IMR-90 (cell line): Measurements from ENCODE around the gene KCNH2. TPM values are rescaled to one million over a fixed set of nuclear protein-coding genes. Genes with fewer than 3 reads are reported as not detected.
A peak's percentile ranks its signal among the peaks of the same experiment; 100 is the strongest.

ENCODE experiments used
- ATAC-seq: fragments of 200-7000 bp; cut with Tn5 transposase; 2 replicates; pipeline ENCODE4 v1.9.1; 2020; ENCODE audit warnings: low read depth, mild to moderate bottlenecking, moderate library complexity
- BruUV-seq: library from RNA; stranded (reverse); fragments of 400-500 nt; replicated peaks from 2 replicates; lab custom pipeline; 2021; lab: Mats Ljungman, UMichigan
- CTCF ChIA-PET: fragments of 300-600 bp; formaldehyde crosslinking; extraction: SDS; loops from one replicate; lab custom pipeline; 2021; ENCODE audit warnings: antibody characterized with exemption; lab: Yijun Ruan, JAX
- POLR2A ChIA-PET: fragments of 300-600 bp; sonication (Branson Sonifier 250); formaldehyde crosslinking; loops from one replicate; lab custom pipeline; 2022; ENCODE audit warnings: antibody characterized with exemption; ENCODE audit not compliant: unreplicated experiment; lab: Charles Lee
- DNase-seq: peaks from one replicate; pipeline ENCODE4 v3.0.0; 2013
- H2AFZ ChIP-seq: replicated peaks from 2 replicates; pipeline ENCODE3; 2013; ENCODE audit warnings: low read length, mild to moderate bottlenecking; ENCODE audit not compliant: poor library complexity
- H2AK5ac ChIP-seq: 2 replicates; pipeline ENCODE4 v1.6.1; 2013; ENCODE audit warnings: low read depth, low read length, inconsistent platforms
- H2AK9ac ChIP-seq: replicated peaks from 2 replicates; pipeline ENCODE3; 2013; ENCODE audit warnings: mild to moderate bottlenecking, low read depth, low read length, moderate library complexity; ENCODE audit not compliant: poor library complexity
- H2BK120ac ChIP-seq: 2 replicates; pipeline ENCODE4 v1.6.1; 2013; ENCODE audit warnings: low read depth, low read length, inconsistent platforms
- H2BK15ac ChIP-seq: 3 replicates; pipeline ENCODE4 v1.6.1; 2013; ENCODE audit warnings: low read depth, low read length, inconsistent platforms
- H2BK20ac ChIP-seq: 2 replicates; pipeline ENCODE4 v1.6.1; 2013; ENCODE audit warnings: low read depth, mild to moderate bottlenecking, inconsistent platforms, low read length, moderate library complexity
- H2BK5ac ChIP-seq: 2 replicates; pipeline ENCODE4 v1.6.1; 2013; ENCODE audit warnings: mild to moderate bottlenecking, low read depth, low read length, inconsistent platforms; ENCODE audit not compliant: poor library complexity, severe bottlenecking
- H3K14ac ChIP-seq: replicated peaks from 2 replicates; pipeline ENCODE4 v1.6.1; 2013; ENCODE audit warnings: low read depth, low read length, inconsistent platforms
- H3K18ac ChIP-seq: 2 replicates; pipeline ENCODE4 v1.6.1; 2013; ENCODE audit warnings: low read depth, low read length, control low read depth
- H3K23ac ChIP-seq: 2 replicates; pipeline ENCODE4 v1.6.1; 2013; ENCODE audit warnings: low read depth, low read length, inconsistent platforms
- H3K27ac ChIP-seq: 2 replicates; pipeline ENCODE4 v1.5.1; 2013; ENCODE audit warnings: mild to moderate bottlenecking, control low read depth, low read length; ENCODE audit not compliant: insufficient read depth
- H3K27me3 ChIP-seq: 2 replicates; pipeline ENCODE4 v1.6.1; 2013; ENCODE audit warnings: low read length; ENCODE audit not compliant: control insufficient read depth, insufficient read depth
- H3K36me3 ChIP-seq: 2 replicates; pipeline ENCODE4 v1.6.1; 2013; ENCODE audit warnings: low read length, mixed read lengths; ENCODE audit not compliant: control insufficient read depth, insufficient read depth
- H3K4ac ChIP-seq: 2 replicates; pipeline ENCODE4 v1.6.1; 2013; ENCODE audit warnings: low read depth, low read length, inconsistent platforms
- H3K4me1 ChIP-seq: 2 replicates; pipeline ENCODE4 v1.6.1; 2013; ENCODE audit warnings: low read length, mixed read lengths; ENCODE audit not compliant: control insufficient read depth, insufficient read depth
- H3K4me2 ChIP-seq: 2 replicates; pipeline ENCODE4 v1.6.1; 2013; ENCODE audit warnings: low read depth, mild to moderate bottlenecking, control low read depth, low read length, moderate library complexity
- H3K4me3 ChIP-seq: 2 replicates; pipeline ENCODE4 v1.5.1; 2013; ENCODE audit warnings: low read depth, mild to moderate bottlenecking, control low read depth, low read length, moderate library complexity; ENCODE audit not compliant: insufficient read depth
- H3K56ac ChIP-seq: 2 replicates; pipeline ENCODE4 v1.6.1; 2013; ENCODE audit warnings: low read length, inconsistent platforms; ENCODE audit not compliant: insufficient read depth; ENCODE audit errors: extremely low read depth
- H3K79me1 ChIP-seq, 2 experiments: 2 replicates each; pipeline ENCODE4 v1.6.1; 2013; ENCODE audit warnings: low read length in 2 of 2, inconsistent platforms in 1 of 2, low read depth in 1 of 2
- H3K9ac ChIP-seq: 2 replicates; pipeline ENCODE4 v1.6.1; 2013; ENCODE audit warnings: low read depth, low read length, control low read depth
- H3K9me1 ChIP-seq: 2 replicates; pipeline ENCODE4 v1.6.1; 2013; ENCODE audit warnings: low read length, inconsistent platforms; ENCODE audit not compliant: insufficient read depth
- H3K9me3 ChIP-seq: 2 replicates; pipeline ENCODE4 v1.6.1; 2013; ENCODE audit warnings: low read length; ENCODE audit not compliant: control insufficient read depth, insufficient read depth
- H4K20me1 ChIP-seq: 2 replicates; pipeline ENCODE4 v1.6.1; 2013; ENCODE audit warnings: low read length, inconsistent platforms; ENCODE audit not compliant: insufficient read depth
- H4K5ac ChIP-seq: 2 replicates; pipeline ENCODE4 v1.6.1; 2013; ENCODE audit warnings: mild to moderate bottlenecking, low read depth, low read length, control low read depth
- H4K8ac ChIP-seq, 2 experiments: 2 replicates each; pipeline ENCODE4 v1.6.1; 2013; ENCODE audit warnings: low read depth in 2 of 2, low read length in 2 of 2, control low read depth in 1 of 2, inconsistent platforms in 1 of 2
- H4K91ac ChIP-seq: 2 replicates; pipeline ENCODE4 v1.6.1; 2013; ENCODE audit warnings: low read depth, low read length, inconsistent platforms; ENCODE audit not compliant: insufficient read depth
- BHLHE40 ChIP-seq: fragments of 150-350 bp; IDR thresholded peaks from 2 replicates; pipeline ENCODE4 v1.6.1; 2016; ENCODE audit warnings: mild to moderate bottlenecking, low read depth, low read length
- CEBPB ChIP-seq: IDR thresholded peaks from 2 replicates; pipeline ENCODE4 v1.6.1; 2012; ENCODE audit warnings: low read depth, low read length, improper control_type of control experiment
- CHD1 ChIP-seq: IDR thresholded peaks from 2 replicates; pipeline ENCODE4 v1.6.1; 2012; ENCODE audit warnings: low read depth, low read length, improper control_type of control experiment
- FOS ChIP-seq: fragments of 150-350 bp; IDR thresholded peaks from 2 replicates; pipeline ENCODE4 v1.6.1; 2016; ENCODE audit warnings: low read depth, low read length
- MAFK ChIP-seq: IDR thresholded peaks from 2 replicates; pipeline ENCODE4 v1.6.1; 2012; ENCODE audit warnings: low read depth, low read length, improper control_type of control experiment
- MAZ ChIP-seq: IDR thresholded peaks from 2 replicates; pipeline ENCODE4 v1.6.1; 2012; ENCODE audit warnings: low read depth, mild to moderate bottlenecking, low read length, improper control_type of control experiment, moderate library complexity, borderline replicate concordance
- MXI1 ChIP-seq: IDR thresholded peaks from 2 replicates; pipeline ENCODE4 v1.6.1; 2012; ENCODE audit warnings: low read depth, mild to moderate bottlenecking, low read length, moderate library complexity, borderline replicate concordance
- NFE2L2 ChIP-seq: fragments of 150-350 bp; IDR thresholded peaks from 2 replicates; pipeline ENCODE4 v1.6.1; 2016; ENCODE audit warnings: low read depth, mild to moderate bottlenecking, low read length
- POLR2A ChIP-seq: IDR thresholded peaks from 2 replicates; pipeline ENCODE4 v1.6.1; 2012; ENCODE audit warnings: mild to moderate bottlenecking, low read depth, low read length
- RAD21 ChIP-seq: IDR thresholded peaks from 2 replicates; pipeline ENCODE4 v1.6.1; 2012; ENCODE audit warnings: low read length, improper control_type of control experiment
- RCOR1 ChIP-seq: IDR thresholded peaks from 2 replicates; pipeline ENCODE4 v1.6.1; 2012; ENCODE audit warnings: mild to moderate bottlenecking, low read length, improper control_type of control experiment; ENCODE audit not compliant: insufficient replicate concordance
- RFX5 ChIP-seq: IDR thresholded peaks from 2 replicates; pipeline ENCODE4 v1.8.0; 2012; ENCODE audit warnings: low read depth, mild to moderate bottlenecking, low read length, moderate library complexity
- SMC3 ChIP-seq: fragments of 150-350 bp; IDR thresholded peaks from 2 replicates; pipeline ENCODE4 v1.6.1; 2016; ENCODE audit warnings: low read depth, mild to moderate bottlenecking, antibody characterized with exemption, low read length, moderate library complexity
- WGBS, 2 experiments: methylation state at CpG; one replicate each; pipeline versions ENCODE4 v1.1.5 to v1.1.7; 2013; ENCODE audit warnings: missing lambda C conversion rate in 2 of 2; ENCODE audit not compliant: insufficient read length in 1 of 2; ENCODE audit errors: extremely low coverage in 2 of 2; 5-methylcytosine and 5-hydroxymethylcytosine counted together
- dilution Hi-C: fragments of 300-500 bp; cut with HindIII; formaldehyde crosslinking; loops from one replicate; pipeline ENCODE4 v1.14.3; 2018; ENCODE audit warnings: low sequenced_read_pairs; ENCODE audit not compliant: unreplicated experiment
- in situ Hi-C: fragments of 300-500 bp; cut with MboI; formaldehyde crosslinking; loops from 3 replicates; pipeline ENCODE4 v1.14.3; 2019; ENCODE audit warnings: low sequenced_read_pairs, inconsistent platforms, mixed read lengths
- intact Hi-C: fragments of 100-400 bp; cut with micrococcal nuclease; formaldehyde crosslinking; loops from 2 replicates; pipeline ENCODE4 v1.10.0; 2022
- polyA plus RNA-seq, 3 experiments: library from polyadenylated mRNA; depleted of rRNA; stranded (reverse); fragments of >200 nt; gene quantifications; 2 replicates each; pipeline ENCODE4 v1.2.3, GENCODE V29; 2012; ENCODE audit warnings: low replicate concordance in 1 of 3
- total RNA-seq: library from RNA; depleted of rRNA; stranded (reverse); fragments of >200 nt; gene quantifications from 2 replicates; pipeline ENCODE4 v1.2.3, GENCODE V29; 2012
- TF ChIP-seq, protein P1 (sequence below): fragments of 150-350 bp; IDR thresholded peaks from 2 replicates; pipeline ENCODE4 v1.6.1; 2017; ENCODE audit warnings: mild to moderate bottlenecking, antibody characterized with exemption, low read length, low read depth
- TF ChIP-seq, protein P2 (sequence below): fragments of 150-350 bp; IDR thresholded peaks from 2 replicates; pipeline ENCODE4 v1.6.1; 2016; ENCODE audit warnings: low read depth, mild to moderate bottlenecking, low read length, moderate library complexity, borderline replicate concordance
- TF ChIP-seq, protein P3 (sequence below): conservative IDR thresholded peaks from 2 replicates; pipeline ENCODE4 v1.5.1; 2012; ENCODE audit warnings: mild to moderate bottlenecking, low read depth, low read length, improper control_type of control experiment

Gene KCNH2
- total and polyA plus RNA-seq, 2 of the 4 experiments (the other 2 are of a cell fraction): 0.90 to 2.1 TPM

DNA sequence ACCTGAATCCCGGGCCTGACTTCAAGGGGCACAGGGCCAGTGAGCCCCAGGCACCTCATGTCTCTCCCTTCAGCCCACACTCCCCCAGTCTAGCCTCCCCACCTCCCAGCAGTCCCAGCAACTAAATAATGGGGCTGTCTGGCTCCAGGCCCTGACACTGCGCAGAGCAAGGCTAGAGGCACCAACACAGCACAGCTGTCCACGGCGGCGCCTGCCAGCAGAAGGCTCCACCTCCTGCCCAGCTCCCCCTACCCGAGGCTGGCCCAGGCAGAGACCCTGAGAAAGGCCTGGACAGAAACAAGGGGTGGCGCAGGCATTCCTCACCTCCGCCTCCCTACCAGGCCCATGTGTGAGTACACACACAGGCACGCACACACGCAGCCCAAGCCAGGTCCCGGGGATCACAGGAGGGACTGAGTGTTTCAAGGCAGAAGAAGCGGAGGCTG is 6.1 kb downstream of the KCNH2 start:
- Histone ChIP-seq H3K56ac (no peak overlapping the region), H4K8ac (no peak overlapping the region), H2BK20ac (no peak overlapping the region), H3K9me3 (no peaks in the 10 kb centered on the region), H2BK120ac (no peak overlapping the region), H3K36me3 (no peaks in the 10 kb centered on the region; the same call in 1 of the 2 replicates), H3K4me3 (no peak overlapping the region), H3K27me3 (peaks cover 39% of the 10 kb centered on the region), H3K27ac (no peak overlapping the region), H3K9me1 (no peaks in the 10 kb centered on the region), H3K18ac (no peak overlapping the region; the same call in 1 of the 2 replicates), H2AK5ac (no peak overlapping the region), H3K4me1 (peaks cover 22% of the 10 kb centered on the region; the same call in 1 of the 2 replicates), H3K23ac (no peak overlapping the region), H2BK15ac (no peak overlapping the region), H3K4me2 (no peak overlapping the region; the same call in 1 of the 2 replicates), H4K20me1 (no peaks in the 10 kb centered on the region; the same call in 1 of the 2 replicates), H4K91ac (no peak overlapping the region), H2AK9ac (no peak overlapping the region), H2AFZ (no peak overlapping the region), H2BK5ac (no peak overlapping the region), H4K5ac (no peak overlapping the region; the same call in 1 of the 2 replicates), H3K4ac (no peak overlapping the region), H3K14ac (no peak overlapping the region), H3K9ac (no peak overlapping the region), H3K79me1 (no peaks in the 10 kb centered on the region)
- peak; percentile 44 for DNase-seq
- ChIA-PET POLR2A (no interaction called here), CTCF (interaction anchor here (0.5 to 0.6 kb wide), 2 partner anchors 9 to 91 kb away, joined by 3 to 4 read pairs; no protein-coding TSS in a partner anchor)
- intact Hi-C loops (no loop called here), in situ Hi-C loops (no loop called here), dilution Hi-C loops (no loop called here)
- no peak for TF ChIP-seq MXI1
- no peak for TF ChIP-seq MAFK
- TF ChIP-seq POLR2A: no peak
- no peak for TF ChIP-seq BHLHE40
- TF ChIP-seq SMC3: no peak
- TF ChIP-seq, protein P1, sequence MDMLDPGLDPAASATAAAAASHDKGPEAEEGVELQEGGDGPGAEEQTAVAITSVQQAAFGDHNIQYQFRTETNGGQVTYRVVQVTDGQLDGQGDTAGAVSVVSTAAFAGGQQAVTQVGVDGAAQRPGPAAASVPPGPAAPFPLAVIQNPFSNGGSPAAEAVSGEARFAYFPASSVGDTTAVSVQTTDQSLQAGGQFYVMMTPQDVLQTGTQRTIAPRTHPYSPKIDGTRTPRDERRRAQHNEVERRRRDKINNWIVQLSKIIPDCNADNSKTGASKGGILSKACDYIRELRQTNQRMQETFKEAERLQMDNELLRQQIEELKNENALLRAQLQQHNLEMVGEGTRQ: no peak
- TF ChIP-seq, protein P2, sequence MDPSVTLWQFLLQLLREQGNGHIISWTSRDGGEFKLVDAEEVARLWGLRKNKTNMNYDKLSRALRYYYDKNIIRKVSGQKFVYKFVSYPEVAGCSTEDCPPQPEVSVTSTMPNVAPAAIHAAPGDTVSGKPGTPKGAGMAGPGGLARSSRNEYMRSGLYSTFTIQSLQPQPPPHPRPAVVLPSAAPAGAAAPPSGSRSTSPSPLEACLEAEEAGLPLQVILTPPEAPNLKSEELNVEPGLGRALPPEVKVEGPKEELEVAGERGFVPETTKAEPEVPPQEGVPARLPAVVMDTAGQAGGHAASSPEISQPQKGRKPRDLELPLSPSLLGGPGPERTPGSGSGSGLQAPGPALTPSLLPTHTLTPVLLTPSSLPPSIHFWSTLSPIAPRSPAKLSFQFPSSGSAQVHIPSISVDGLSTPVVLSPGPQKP: no peak
- TF ChIP-seq RAD21: no peak
- no peak for TF ChIP-seq RCOR1
- TF ChIP-seq RFX5: no peak
- no peak for TF ChIP-seq FOS
- TF ChIP-seq, protein P3, sequence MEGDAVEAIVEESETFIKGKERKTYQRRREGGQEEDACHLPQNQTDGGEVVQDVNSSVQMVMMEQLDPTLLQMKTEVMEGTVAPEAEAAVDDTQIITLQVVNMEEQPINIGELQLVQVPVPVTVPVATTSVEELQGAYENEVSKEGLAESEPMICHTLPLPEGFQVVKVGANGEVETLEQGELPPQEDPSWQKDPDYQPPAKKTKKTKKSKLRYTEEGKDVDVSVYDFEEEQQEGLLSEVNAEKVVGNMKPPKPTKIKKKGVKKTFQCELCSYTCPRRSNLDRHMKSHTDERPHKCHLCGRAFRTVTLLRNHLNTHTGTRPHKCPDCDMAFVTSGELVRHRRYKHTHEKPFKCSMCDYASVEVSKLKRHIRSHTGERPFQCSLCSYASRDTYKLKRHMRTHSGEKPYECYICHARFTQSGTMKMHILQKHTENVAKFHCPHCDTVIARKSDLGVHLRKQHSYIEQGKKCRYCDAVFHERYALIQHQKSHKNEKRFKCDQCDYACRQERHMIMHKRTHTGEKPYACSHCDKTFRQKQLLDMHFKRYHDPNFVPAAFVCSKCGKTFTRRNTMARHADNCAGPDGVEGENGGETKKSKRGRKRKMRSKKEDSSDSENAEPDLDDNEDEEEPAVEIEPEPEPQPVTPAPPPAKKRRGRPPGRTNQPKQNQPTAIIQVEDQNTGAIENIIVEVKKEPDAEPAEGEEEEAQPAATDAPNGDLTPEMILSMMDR: no peak
- TF ChIP-seq CEBPB: no peak
- no peak for TF ChIP-seq MAZ
- no peak for TF ChIP-seq CHD1
- no peak for TF ChIP-seq NFE2L2
- WGBS, 2 experiments: 29% methylated on average over 6 of the region's 12 CpGs; no CpG with 5 or more reads in 1 of the 2 experiments
- BruUV-seq: no TSS peak
- peak; percentile 65 for ATAC-seq
